ENCODE measurements around the gene FAM234A.

Gene FAM234A

DNA sequence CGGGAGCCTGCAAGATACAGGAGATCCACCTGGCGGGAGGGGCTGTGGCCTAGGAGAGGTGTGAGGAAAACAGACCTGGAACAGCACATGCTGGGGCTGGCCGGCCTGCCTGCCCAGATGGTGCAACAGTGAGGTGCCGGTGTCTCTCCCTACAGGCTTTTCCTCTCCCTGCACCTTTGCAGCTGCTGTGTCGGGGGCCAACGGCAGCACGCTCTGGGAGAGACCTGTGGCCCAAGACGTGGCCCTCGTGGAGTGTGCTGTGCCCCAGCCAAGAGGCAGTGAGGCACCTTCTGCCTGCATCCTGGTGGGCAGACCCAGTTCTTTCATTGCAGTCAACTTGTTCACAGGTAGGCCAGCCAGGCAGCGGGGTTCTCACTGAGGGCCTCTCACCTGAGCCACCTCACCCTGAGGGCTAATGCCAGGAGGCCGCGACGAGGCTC lies 25.2 kb downstream of the FAM234A start:
- peaks cover 30% of the 10 kb centered on the region for H3K36me3 ChIP-seq (replicated peaks)
- TF ChIP-seq, protein P1, sequence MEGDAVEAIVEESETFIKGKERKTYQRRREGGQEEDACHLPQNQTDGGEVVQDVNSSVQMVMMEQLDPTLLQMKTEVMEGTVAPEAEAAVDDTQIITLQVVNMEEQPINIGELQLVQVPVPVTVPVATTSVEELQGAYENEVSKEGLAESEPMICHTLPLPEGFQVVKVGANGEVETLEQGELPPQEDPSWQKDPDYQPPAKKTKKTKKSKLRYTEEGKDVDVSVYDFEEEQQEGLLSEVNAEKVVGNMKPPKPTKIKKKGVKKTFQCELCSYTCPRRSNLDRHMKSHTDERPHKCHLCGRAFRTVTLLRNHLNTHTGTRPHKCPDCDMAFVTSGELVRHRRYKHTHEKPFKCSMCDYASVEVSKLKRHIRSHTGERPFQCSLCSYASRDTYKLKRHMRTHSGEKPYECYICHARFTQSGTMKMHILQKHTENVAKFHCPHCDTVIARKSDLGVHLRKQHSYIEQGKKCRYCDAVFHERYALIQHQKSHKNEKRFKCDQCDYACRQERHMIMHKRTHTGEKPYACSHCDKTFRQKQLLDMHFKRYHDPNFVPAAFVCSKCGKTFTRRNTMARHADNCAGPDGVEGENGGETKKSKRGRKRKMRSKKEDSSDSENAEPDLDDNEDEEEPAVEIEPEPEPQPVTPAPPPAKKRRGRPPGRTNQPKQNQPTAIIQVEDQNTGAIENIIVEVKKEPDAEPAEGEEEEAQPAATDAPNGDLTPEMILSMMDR (IDR thresholded peaks at IDR 0.05; ENCODE audit: low read depth, low read length, missing control alignments) = no peak
- in situ Hi-C loops (cut with HindIII; ENCODE audit: low pct_ligation_motif_present, low sequenced_read_pairs) = no loop called here
- no peak overlapping the region for H3K4me3 ChIP-seq (ENCODE audit: low read depth, low read length)
- no peaks in the 10 kb centered on the region for H3K27me3 ChIP-seq (replicated peaks)
- no peak for DNase-seq
- H3K27ac ChIP-seq = no peak overlapping the region

DNA sequence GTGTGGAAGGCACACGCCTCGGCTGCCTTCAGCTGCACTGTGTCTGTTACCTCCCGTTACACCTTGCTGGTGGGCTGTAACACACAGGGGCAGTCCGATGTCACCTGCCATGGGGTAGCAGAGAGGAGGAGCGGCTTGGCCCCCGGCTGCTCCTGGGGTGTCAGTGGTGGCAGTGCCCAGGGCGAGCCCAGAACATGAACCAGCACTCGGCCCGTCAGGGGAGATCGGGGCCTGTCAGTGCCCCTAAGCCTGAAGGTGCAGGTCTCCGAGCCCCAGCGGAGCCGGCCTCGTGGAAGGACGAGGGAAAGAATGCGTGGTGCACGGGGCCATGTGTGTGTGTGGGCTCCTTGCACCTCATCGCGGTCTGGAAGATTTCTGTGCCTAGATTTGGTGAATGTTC lies 25.7 kb downstream of the FAM234A start:
- no peak overlapping the region for H3K27ac ChIP-seq
- no peaks in the 10 kb centered on the region for H3K27me3 ChIP-seq (replicated peaks)
- in situ Hi-C loops (cut with HindIII; ENCODE audit: low pct_ligation_motif_present, low sequenced_read_pairs) = no loop called here
- H3K4me3 ChIP-seq (ENCODE audit: low read depth, low read length) = no peak overlapping the region
- DNase-seq = no peak
- TF ChIP-seq, protein P1 (IDR thresholded peaks at IDR 0.05; ENCODE audit: low read depth, low read length, missing control alignments) = no peak
- H3K36me3 ChIP-seq (replicated peaks) = peaks cover 28% of the 10 kb centered on the region

DNA sequence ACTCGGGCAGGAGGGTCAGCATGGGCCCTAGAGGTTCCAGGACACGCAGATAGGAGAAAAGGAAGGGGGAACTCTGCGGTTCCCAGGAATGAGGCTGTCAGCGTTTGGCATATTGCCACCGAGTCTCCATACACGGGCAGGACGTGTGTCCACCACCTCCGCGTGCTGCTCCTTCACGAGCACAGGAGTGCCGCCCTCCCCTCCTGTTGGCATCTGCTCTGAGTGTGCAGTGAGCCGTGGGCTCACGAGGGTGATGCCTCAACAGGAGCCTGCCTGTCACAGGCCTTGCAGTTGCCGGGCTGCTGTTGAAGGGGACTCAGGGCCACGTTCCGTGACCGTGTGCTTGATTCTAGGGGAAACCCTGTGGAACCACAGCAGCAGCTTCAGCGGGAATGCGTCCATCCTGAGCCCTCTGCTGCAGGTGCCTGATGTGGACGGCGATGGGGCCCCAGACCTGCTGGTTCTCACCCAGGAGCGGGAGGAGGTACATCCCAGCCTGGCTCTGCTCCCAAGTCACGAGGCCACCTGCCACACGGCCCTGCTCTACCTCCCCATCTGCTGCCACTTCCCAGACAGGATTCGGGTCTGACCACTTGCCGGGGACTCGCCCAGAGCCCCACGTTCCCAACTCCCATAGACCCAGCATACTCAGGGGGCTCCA lies 26.5 kb downstream of the FAM234A start:
- no peak overlapping the region for H3K4me3 ChIP-seq (ENCODE audit: low read depth, low read length)
- no peaks in the 10 kb centered on the region for H3K27me3 ChIP-seq (replicated peaks)
- DNase-seq = no peak
- no peak overlapping the region for H3K27ac ChIP-seq
- peaks cover 27% of the 10 kb centered on the region for H3K36me3 ChIP-seq (replicated peaks)
- in situ Hi-C loops (cut with HindIII; ENCODE audit: low pct_ligation_motif_present, low sequenced_read_pairs) = no loop called here
- TF ChIP-seq, protein P1 (IDR thresholded peaks at IDR 0.05; ENCODE audit: low read depth, low read length, missing control alignments) = no peak

DNA sequence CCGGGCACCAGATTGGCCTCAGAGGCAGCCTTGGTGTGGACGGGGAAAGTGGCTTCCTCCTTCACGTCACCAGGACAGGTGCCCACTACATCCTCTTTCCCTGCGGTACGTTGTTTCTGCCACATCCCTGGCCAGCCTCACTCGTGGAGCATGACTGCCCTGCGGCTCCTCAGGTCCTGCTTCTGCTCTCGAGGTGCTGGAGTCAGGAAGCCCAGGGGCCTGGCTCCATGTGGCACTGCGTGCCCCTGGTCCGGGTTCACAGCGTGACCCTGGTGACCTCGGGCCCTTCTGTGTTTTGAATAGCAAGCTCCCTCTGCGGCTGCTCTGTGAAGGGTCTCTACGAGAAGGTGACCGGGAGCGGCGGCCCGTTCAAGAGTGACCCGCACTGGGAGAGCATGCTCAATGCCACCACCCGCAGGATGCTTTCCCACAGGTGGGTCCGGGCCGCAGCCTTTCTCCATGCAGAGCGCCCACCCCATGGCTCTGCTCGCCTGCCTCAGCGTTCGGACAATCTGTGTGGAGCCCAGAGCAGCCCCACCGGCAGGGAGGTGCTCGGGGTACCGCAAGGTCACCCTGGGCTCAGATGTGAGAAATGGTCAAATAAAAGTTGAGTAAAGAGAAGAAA lies 27.6 kb downstream of the FAM234A start:
- no peak for DNase-seq
- H3K36me3 ChIP-seq (replicated peaks) = peaks cover 27% of the 10 kb centered on the region
- H3K27me3 ChIP-seq (replicated peaks) = no peaks in the 10 kb centered on the region

DNA sequence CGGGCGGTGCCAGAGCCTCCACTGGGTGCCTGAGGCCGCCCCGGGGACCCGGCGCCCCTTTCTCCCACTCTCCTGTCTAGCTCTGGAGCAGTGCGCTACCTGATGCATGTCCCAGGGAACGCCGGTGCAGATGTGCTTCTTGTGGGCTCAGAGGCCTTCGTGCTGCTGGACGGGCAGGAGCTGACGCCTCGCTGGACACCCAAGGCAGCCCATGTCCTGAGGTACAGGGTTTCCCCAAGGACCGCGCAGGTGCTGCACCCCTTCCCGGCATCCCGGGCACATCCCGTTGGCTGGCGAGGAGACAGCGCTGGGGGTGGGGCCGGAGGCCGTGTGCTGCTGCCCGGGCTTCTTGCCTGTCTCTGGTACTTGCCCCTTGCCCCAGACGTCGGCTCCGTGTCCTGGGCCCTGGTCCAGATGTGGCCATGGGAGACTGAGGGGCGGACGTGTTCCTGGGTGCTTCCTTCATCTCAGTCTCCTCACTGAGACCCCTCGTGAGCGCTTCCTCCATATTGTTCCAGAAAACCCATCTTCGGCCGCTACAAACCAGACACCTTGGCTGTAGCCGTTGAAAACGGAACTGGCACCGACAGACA lies 28.7 kb downstream of the FAM234A start:
- Histone ChIP-seq H3K27ac (no peak overlapping the region), H3K36me3 (replicated peaks) (peaks cover 27% of the 10 kb centered on the region), H3K27me3 (replicated peaks) (no peaks in the 10 kb centered on the region), H3K4me3 (ENCODE audit: low read depth, low read length) (no peak overlapping the region)
- TF ChIP-seq, protein P1 (IDR thresholded peaks at IDR 0.05; ENCODE audit: low read depth, low read length, missing control alignments) = no peak
- in situ Hi-C loops (cut with HindIII; ENCODE audit: low pct_ligation_motif_present, low sequenced_read_pairs) = no loop called here
- no peak for DNase-seq

More for the DNA sequence above, 27.6 kb downstream of the FAM234A start:
- Histone ChIP-seq H3K27ac (no peak overlapping the region), H3K4me3 (ENCODE audit: low read depth, low read length) (no peak overlapping the region)
- in situ Hi-C loops (cut with HindIII; ENCODE audit: low pct_ligation_motif_present, low sequenced_read_pairs) = no loop called here
- TF ChIP-seq, protein P1 (IDR thresholded peaks at IDR 0.05; ENCODE audit: low read depth, low read length, missing control alignments) = no peak
